Endothelial cell of umbilical vein (primary cell): ENCODE measurements around the gene PTPRD.

Source experiments
- EZH2 ChIP-seq: IDR thresholded peaks from 2 replicates; pipeline ENCODE4 v1.6.1; 2012; ENCODE audit warnings: borderline replicate concordance, low read depth, mild to moderate bottlenecking, moderate library complexity, low read length, inconsistent platforms; ENCODE audit not compliant: severe bottlenecking
- POLR2A ChIP-seq: IDR thresholded peaks from 2 replicates; pipeline ENCODE4 v1.6.1; 2012; ENCODE audit warnings: low read depth, mild to moderate bottlenecking, control low read depth, low read length
- POLR2AphosphoS5 ChIP-seq: IDR thresholded peaks from 2 replicates; pipeline ENCODE4 v1.6.1; 2012; ENCODE audit warnings: low read depth, mild to moderate bottlenecking, control low read depth, low read length, moderate library complexity; ENCODE audit not compliant: insufficient read depth
- TF ChIP-seq, protein P1 (sequence below), 2 donors: IDR thresholded peaks; 1 replicate in 1 of 2; 2 replicates in 1 of 2; pipeline ENCODE4 v1.5.1; 2011; ENCODE audit warnings: low read length in 2 of 2, mild to moderate bottlenecking in 2 of 2, moderate library complexity in 2 of 2, control low read depth in 1 of 2, inconsistent platforms in 1 of 2, low read depth in 1 of 2; ENCODE audit not compliant: insufficient read depth in 1 of 2; ENCODE audit errors: extremely low read depth in 1 of 2

DNA sequence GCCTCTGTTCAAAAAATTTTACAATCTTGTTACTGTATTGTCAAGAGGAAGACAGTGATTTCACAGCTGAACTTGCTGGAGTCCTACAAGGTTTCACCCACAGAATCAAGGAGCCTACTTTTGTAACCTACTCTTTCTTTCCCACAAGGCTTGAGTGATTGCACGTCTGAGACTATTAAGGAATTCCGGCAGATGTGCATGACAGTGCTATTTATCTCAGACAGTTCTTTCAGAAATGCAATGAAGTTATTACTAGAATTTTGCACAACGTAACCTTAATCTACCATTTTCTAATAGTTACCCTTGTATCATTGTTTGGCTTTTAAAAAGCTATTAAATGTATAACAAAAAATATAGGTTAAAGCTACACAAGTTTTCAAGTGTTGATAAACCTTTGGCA, 400.1 kb downstream of the PTPRD start:
- TF ChIP-seq, protein P1, sequence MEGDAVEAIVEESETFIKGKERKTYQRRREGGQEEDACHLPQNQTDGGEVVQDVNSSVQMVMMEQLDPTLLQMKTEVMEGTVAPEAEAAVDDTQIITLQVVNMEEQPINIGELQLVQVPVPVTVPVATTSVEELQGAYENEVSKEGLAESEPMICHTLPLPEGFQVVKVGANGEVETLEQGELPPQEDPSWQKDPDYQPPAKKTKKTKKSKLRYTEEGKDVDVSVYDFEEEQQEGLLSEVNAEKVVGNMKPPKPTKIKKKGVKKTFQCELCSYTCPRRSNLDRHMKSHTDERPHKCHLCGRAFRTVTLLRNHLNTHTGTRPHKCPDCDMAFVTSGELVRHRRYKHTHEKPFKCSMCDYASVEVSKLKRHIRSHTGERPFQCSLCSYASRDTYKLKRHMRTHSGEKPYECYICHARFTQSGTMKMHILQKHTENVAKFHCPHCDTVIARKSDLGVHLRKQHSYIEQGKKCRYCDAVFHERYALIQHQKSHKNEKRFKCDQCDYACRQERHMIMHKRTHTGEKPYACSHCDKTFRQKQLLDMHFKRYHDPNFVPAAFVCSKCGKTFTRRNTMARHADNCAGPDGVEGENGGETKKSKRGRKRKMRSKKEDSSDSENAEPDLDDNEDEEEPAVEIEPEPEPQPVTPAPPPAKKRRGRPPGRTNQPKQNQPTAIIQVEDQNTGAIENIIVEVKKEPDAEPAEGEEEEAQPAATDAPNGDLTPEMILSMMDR (IDR thresholded peaks at IDR 0.05; ENCODE audit: extremely low read depth in 1 of 2, insufficient read depth in 1 of 2, low read depth in 1 of 2, low read length in 2 of 2) = no peak
- TF ChIP-seq POLR2A (no peak), EZH2 (no peak), POLR2AphosphoS5 (no peak)
